Mesenchymal stem cell (in vitro differentiated cells and primary cell): Measurements from ENCODE around the gene RSF1.

Experiments
- DNase-seq: peaks from one replicate; pipeline ENCODE4 v3.0.0-alpha.2; 2013
- H2AFZ ChIP-seq: one replicate; pipeline ENCODE4 v1.6.1; 2013; ENCODE audit warnings: low read depth, mild to moderate bottlenecking, control low read depth, inconsistent platforms, low read length, moderate library complexity
- H2AK5ac ChIP-seq: 2 replicates; pipeline ENCODE4 v1.6.1; 2013; ENCODE audit warnings: low read length, moderate library complexity, mild to moderate bottlenecking, inconsistent platforms; ENCODE audit not compliant: severe bottlenecking
- H2BK120ac ChIP-seq: one replicate; pipeline ENCODE4 v1.6.1; 2013; ENCODE audit warnings: low read depth, mild to moderate bottlenecking, inconsistent platforms, low read length, moderate library complexity
- H2BK12ac ChIP-seq, 2 experiments: one replicate each; pipeline ENCODE4 v1.6.1; 2013; ENCODE audit warnings: inconsistent platforms in 2 of 2, low read length in 2 of 2, mild to moderate bottlenecking in 2 of 2, moderate library complexity in 2 of 2, control low read depth in 1 of 2
- H2BK15ac ChIP-seq: one replicate; pipeline ENCODE4 v1.6.1; 2013; ENCODE audit warnings: mild to moderate bottlenecking, low read depth, inconsistent platforms; ENCODE audit not compliant: poor library complexity, severe bottlenecking
- H2BK5ac ChIP-seq: 2 replicates; pipeline ENCODE4 v1.6.1; 2013; ENCODE audit warnings: low read depth, mild to moderate bottlenecking, low read length, control low read depth, inconsistent platforms; ENCODE audit not compliant: poor library complexity, severe bottlenecking
- H3K14ac ChIP-seq, 2 experiments: one replicate each; pipeline ENCODE4 v1.6.1; 2013; ENCODE audit warnings: inconsistent platforms in 2 of 2, low read length in 2 of 2, control low read depth in 1 of 2, mild to moderate bottlenecking in 1 of 2, moderate library complexity in 1 of 2
- H3K18ac ChIP-seq, 2 experiments: one replicate each; pipeline ENCODE4 v1.6.1; 2013; ENCODE audit warnings: inconsistent platforms in 2 of 2, low read length in 2 of 2, control low read depth in 1 of 2, low read depth in 1 of 2, mild to moderate bottlenecking in 1 of 2
- H3K23ac ChIP-seq, 2 experiments: one replicate each; pipeline ENCODE4 v1.6.1; 2013; ENCODE audit warnings: inconsistent platforms in 2 of 2, low read length in 2 of 2, mild to moderate bottlenecking in 2 of 2, moderate library complexity in 2 of 2, control low read depth in 1 of 2
- H3K27ac ChIP-seq: 2 replicates; pipeline ENCODE4 v1.5.1; 2013; ENCODE audit warnings: mild to moderate bottlenecking, moderate library complexity, low read length, control low read depth, inconsistent platforms; ENCODE audit not compliant: poor library complexity, severe bottlenecking
- H3K27me3 ChIP-seq, 2 experiments: 2 replicates each; pipeline versions ENCODE4 v1.6.1 to v1.7.0; 2013; ENCODE audit warnings: low read length in 2 of 2, mild to moderate bottlenecking in 2 of 2, moderate library complexity in 2 of 2, control low read depth in 1 of 2, inconsistent platforms in 1 of 2; ENCODE audit not compliant: control insufficient read depth in 1 of 2, insufficient read depth in 1 of 2
- H3K36me3 ChIP-seq, 2 experiments: 2 replicates each; pipeline versions ENCODE4 v1.6.1 to v1.7.0; 2013; ENCODE audit warnings: low read length in 2 of 2, control low read depth in 1 of 2, inconsistent platforms in 1 of 2, low read depth in 1 of 2, mild to moderate bottlenecking in 1 of 2; ENCODE audit not compliant: insufficient read depth in 2 of 2, control insufficient read depth in 1 of 2
- H3K4ac ChIP-seq, 2 experiments: one replicate each; pipeline ENCODE4 v1.6.1; 2013; ENCODE audit warnings: inconsistent platforms in 2 of 2, low read length in 2 of 2, mild to moderate bottlenecking in 2 of 2, moderate library complexity in 2 of 2, control low read depth in 1 of 2, low read depth in 1 of 2
- H3K4me1 ChIP-seq: 2 replicates; pipeline ENCODE4 v1.6.1; 2013; ENCODE audit warnings: low read depth, low read length, control low read depth; ENCODE audit not compliant: control insufficient read depth, insufficient read depth
- H3K4me2 ChIP-seq: 2 replicates; pipeline ENCODE4 v1.6.1; 2013; ENCODE audit warnings: low read length, mild to moderate bottlenecking, inconsistent platforms; ENCODE audit not compliant: poor library complexity, severe bottlenecking
- H3K4me3 ChIP-seq, 2 experiments: 2 replicates each; pipeline versions ENCODE4 v1.5.1 to v1.7.0; 2013; ENCODE audit warnings: low read length in 2 of 2, mild to moderate bottlenecking in 2 of 2, control low read depth in 1 of 2, low read depth in 1 of 2; ENCODE audit not compliant: insufficient read depth in 1 of 2
- H3K79me1 ChIP-seq: replicated peaks from 2 replicates; pipeline ENCODE4 v1.6.1; 2013; ENCODE audit warnings: mild to moderate bottlenecking, control low read depth, low read length, inconsistent platforms; ENCODE audit not compliant: poor library complexity, severe bottlenecking
- H3K9ac ChIP-seq: 2 replicates; pipeline ENCODE4 v1.7.0; 2013; ENCODE audit warnings: mild to moderate bottlenecking, low read length, moderate library complexity
- H3K9me3 ChIP-seq: 2 replicates; pipeline ENCODE4 v1.7.0; 2013; ENCODE audit warnings: mild to moderate bottlenecking, low read length; ENCODE audit not compliant: control insufficient read depth
- H4K8ac ChIP-seq: one replicate; pipeline ENCODE4 v1.6.1; 2013; ENCODE audit warnings: inconsistent platforms, mild to moderate bottlenecking, low read length, moderate library complexity
- H4K91ac ChIP-seq: one replicate; pipeline ENCODE4 v1.6.1; 2013; ENCODE audit warnings: mild to moderate bottlenecking, low read length, inconsistent platforms
- WGBS: methylation state at CpG from one replicate; pipeline ENCODE4 v1.1.7; 2013; ENCODE audit warnings: mixed read lengths; 5-methylcytosine and 5-hydroxymethylcytosine counted together

Gene RSF1

GRCh38 chr11:77661670-77662069 is 158.9 kb downstream of the RSF1 start:
- H3K23ac ChIP-seq = no peak overlapping the region
- no peaks in the 10 kb centered on the region for H3K4me1 ChIP-seq
- H3K9ac ChIP-seq = no peak overlapping the region
- no peak overlapping the region for H2AK5ac ChIP-seq
- H3K18ac ChIP-seq = no peak overlapping the region
- DNase-seq = no peak
- H3K4me2 ChIP-seq = no peak overlapping the region
- H4K8ac ChIP-seq = no peak overlapping the region
- H3K27me3 ChIP-seq = no peaks in the 10 kb centered on the region
- H3K36me3 ChIP-seq = peaks cover 3 to 38% of the 10 kb centered on the region in 2 experiments
- WGBS = 100% methylated on average over 2 of the region's 3 CpGs
- H2BK15ac ChIP-seq = no peak overlapping the region
- no peak overlapping the region for H3K4ac ChIP-seq
- H3K4me3 ChIP-seq = no peak overlapping the region
- no peak overlapping the region for H2BK120ac ChIP-seq
- H3K14ac ChIP-seq = no peak overlapping the region
- no peak overlapping the region for H2BK12ac ChIP-seq
- no peak overlapping the region for H2AFZ ChIP-seq
- H3K9me3 ChIP-seq = no peaks in the 10 kb centered on the region
- H4K91ac ChIP-seq = no peak overlapping the region
- no peak overlapping the region for H3K27ac ChIP-seq
- H3K79me1 ChIP-seq = peaks cover 2% of the 10 kb centered on the region
- no peak overlapping the region for H2BK5ac ChIP-seq

- H3K4me2 ChIP-seq = no peak overlapping the region
- H2BK15ac ChIP-seq = no peak overlapping the region
- no peak overlapping the region for H2AFZ ChIP-seq
- no peak overlapping the region for H4K91ac ChIP-seq
- H3K9me3 ChIP-seq = no peaks in the 10 kb centered on the region
- no peak overlapping the region for H4K8ac ChIP-seq
- no peak overlapping the region for H3K23ac ChIP-seq
- DNase-seq = no peak
- 83% methylated on average over 1 of the region's 1 CpG for WGBS
- no peaks in the 10 kb centered on the region for H3K4me1 ChIP-seq
- H3K36me3 ChIP-seq = peaks cover 3 to 32% of the 10 kb centered on the region in 2 experiments
- H2AK5ac ChIP-seq = no peak overlapping the region
- no peak overlapping the region for H3K18ac ChIP-seq
- no peak overlapping the region for H3K9ac ChIP-seq
- H3K4ac ChIP-seq = no peak overlapping the region
- H3K27me3 ChIP-seq = no peaks in the 10 kb centered on the region
- H2BK12ac ChIP-seq = no peak overlapping the region
- peaks cover 2% of the 10 kb centered on the region for H3K79me1 ChIP-seq
- H3K14ac ChIP-seq = no peak overlapping the region
- H2BK120ac ChIP-seq = no peak overlapping the region
- no peak overlapping the region for H2BK5ac ChIP-seq
- H3K4me3 ChIP-seq = no peak overlapping the region
- H3K27ac ChIP-seq = no peak overlapping the region
Observed at GRCh38 chr11:77660947-77661346, 159.6 kb downstream of the RSF1 start.

- Histone ChIP-seq H3K4me1 (no peaks in the 10 kb centered on the region), H3K36me3 (peaks cover 0 to 7% of the 10 kb centered on the region in 2 experiments), H4K91ac (no peak overlapping the region), H2AFZ (no peak overlapping the region), H3K27ac (no peak overlapping the region), H2AK5ac (no peak overlapping the region), H3K14ac (no peak overlapping the region), H3K79me1 (no peaks in the 10 kb centered on the region), H3K9ac (no peak overlapping the region), H2BK5ac (no peak overlapping the region), H3K4me2 (no peak overlapping the region), H4K8ac (no peak overlapping the region), H3K4me3 (no peak overlapping the region), H3K27me3 (no peaks in the 10 kb centered on the region), H3K4ac (no peak overlapping the region), H3K18ac (no peak overlapping the region), H2BK120ac (no peak overlapping the region), H3K9me3 (no peaks in the 10 kb centered on the region), H2BK15ac (no peak overlapping the region), H2BK12ac (no peak overlapping the region), H3K23ac (no peak overlapping the region)
- DNase-seq = peak; percentile 33
- 86% methylated on average over 4 of the region's 4 CpGs for WGBS
Observed at GRCh38 chr11:77658213-77659013, 162.1 kb downstream of the RSF1 start.

GRCh38 chr11:77656362-77656761 is 164.2 kb downstream of the RSF1 start:
- Histone ChIP-seq H3K4me3 (no peak overlapping the region), H3K4ac (no peak overlapping the region), H3K27ac (no peak overlapping the region), H3K79me1 (no peaks in the 10 kb centered on the region), H4K8ac (no peak overlapping the region), H3K36me3 (no peaks in the 10 kb centered on the region), H2AFZ (no peak overlapping the region), H2BK15ac (no peak overlapping the region), H2BK5ac (no peak overlapping the region), H2BK120ac (no peak overlapping the region), H2AK5ac (no peak overlapping the region), H3K23ac (no peak overlapping the region), H3K4me2 (no peak overlapping the region), H3K9me3 (no peaks in the 10 kb centered on the region), H2BK12ac (no peak overlapping the region), H3K9ac (no peak overlapping the region), H3K14ac (no peak overlapping the region), H3K18ac (no peak overlapping the region), H4K91ac (no peak overlapping the region), H3K27me3 (no peaks in the 10 kb centered on the region), H3K4me1 (no peaks in the 10 kb centered on the region)
- DNase-seq = no peak
- WGBS = 96% methylated on average over 7 of the region's 7 CpGs
